Naive B cell (primary cell): ENCODE results near the gene CPLX3. TPM values are rescaled to one million over a fixed set of nuclear protein-coding genes. Genes with fewer than 3 reads are reported as not detected.
A peak's percentile ranks its signal among the peaks of the same experiment; 100 is the strongest.

Source experiments
- ATAC-seq, 2 donors: fragments of 150-1000 bp; cut with Tn5 transposase; 2 replicates each; pipeline ENCODE4 v1.10.0; 2021; ENCODE audit warnings: low read depth in 2 of 2, mild to moderate bottlenecking in 2 of 2, moderate library complexity in 2 of 2
- DNase-seq: peaks from one replicate; pipeline ENCODE4 v3.0.0; 2022
- H3K27ac Mint-ChIP-seq, 6 donors: one replicate each; pipeline ENCODE4 v1.8.0; 2020 to 2022; ENCODE audit warnings: mild to moderate bottlenecking in 6 of 6, mixed read lengths in 6 of 6, moderate library complexity in 5 of 6, inconsistent platforms in 2 of 6
- H3K27me3 Mint-ChIP-seq, 3 donors: one replicate each; pipeline ENCODE4 v1.8.0; 2021 to 2022; ENCODE audit warnings: mixed read lengths in 3 of 3, mild to moderate bottlenecking in 1 of 3
- H3K36me3 Mint-ChIP-seq, 2 donors: one replicate each; pipeline ENCODE4 v1.8.0; 2020 to 2022; ENCODE audit warnings: mixed read lengths in 2 of 2, inconsistent platforms in 1 of 2, mild to moderate bottlenecking in 1 of 2
- H3K4me1 Mint-ChIP-seq, 3 donors: one replicate each; pipeline ENCODE4 v1.8.0; 2020 to 2022; ENCODE audit warnings: mixed read lengths in 3 of 3, inconsistent platforms in 1 of 3, mild to moderate bottlenecking in 1 of 3, moderate library complexity in 1 of 3
- H3K4me3 Mint-ChIP-seq, 8 donors: one replicate each; pipeline ENCODE4 v1.8.0; 2020 to 2022; ENCODE audit warnings: mild to moderate bottlenecking in 8 of 8, mixed read lengths in 8 of 8, moderate library complexity in 8 of 8, inconsistent platforms in 2 of 8
- H3K9me3 Mint-ChIP-seq, 7 donors: one replicate each; pipeline ENCODE4 v1.8.0; 2020 to 2022; ENCODE audit warnings: mixed read lengths in 7 of 7, mild to moderate bottlenecking in 5 of 7, inconsistent platforms in 2 of 7, moderate library complexity in 1 of 7
- polyA plus RNA-seq, 6 donors: library from polyadenylated mRNA; unstranded; fragments of 300-500 nt; fragmentation: Illumina TruSeq; gene quantifications; one replicate each; pipeline ENCODE4 v1.2.3, GENCODE V29; 2021; ENCODE audit warnings: low read depth in 6 of 6

The CPLX3 gene
- polyA plus RNA-seq, 6 donors from 2014 or later, result not detected

GRCh38 chr15:74855857-74856256, 29.4 kb downstream of the CPLX3 start:
- Mint-ChIP-seq H3K27me3 (no peaks in the 10 kb centered on the region), H3K4me3 (no peak overlapping the region), H3K9me3 (no peaks in the 10 kb centered on the region), H3K27ac (peak overlapping the region in 3 of 6 donors; percentile 37 to 89 (median 70)), H3K36me3 (peaks cover 0 to 15% of the 10 kb centered on the region in 2 donors), H3K4me1 (peaks cover 31 to 46% (median 44%) of the 10 kb centered on the region in 3 donors)
- DNase-seq, result no peak
- no peak for ATAC-seq

DNA sequence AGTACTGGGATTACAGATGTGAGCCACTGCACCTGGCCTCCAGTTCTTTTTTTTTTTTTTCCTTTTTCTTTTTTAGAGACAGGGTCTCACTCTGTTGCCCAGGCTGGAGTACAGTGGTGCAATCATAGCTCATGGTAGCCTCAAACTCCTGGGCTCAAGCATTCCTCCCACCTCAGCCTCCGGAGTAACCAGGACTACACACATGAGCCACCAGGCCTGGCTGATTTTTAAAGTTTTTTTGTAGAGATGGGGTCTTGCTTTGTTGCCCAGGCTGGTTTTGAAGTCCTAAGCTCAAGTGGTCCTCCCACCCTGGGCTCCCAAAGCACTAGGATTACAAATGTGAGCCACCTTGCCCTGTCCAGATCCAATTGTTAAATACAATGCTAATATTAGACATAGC, 30.1 kb downstream of the CPLX3 start:
- DNase-seq (no peak), ATAC-seq (no peak)
- Mint-ChIP-seq H3K9me3 (no peaks in the 10 kb centered on the region), H3K4me3 (peak overlapping the region in 1 of 8 donors; percentile 68), H3K27me3 (no peaks in the 10 kb centered on the region), H3K27ac (peak overlapping the region in 1 of 6 donors; percentile 12), H3K36me3 (peaks cover 0 to 15% of the 10 kb centered on the region in 2 donors), H3K4me1 (peaks cover 31 to 49% (median 42%) of the 10 kb centered on the region in 3 donors)

- H3K36me3 Mint-ChIP-seq, result peaks cover 0 to 12% of the 10 kb centered on the region in 2 donors
- H3K27me3 Mint-ChIP-seq, result no peaks in the 10 kb centered on the region
- H3K9me3 Mint-ChIP-seq, result no peaks in the 10 kb centered on the region
- H3K4me1 Mint-ChIP-seq, result peaks cover 31 to 51% (median 40%) of the 10 kb centered on the region in 3 donors
- ATAC-seq (peak; percentile 79 to 80), DNase-seq (peak; percentile 33)
- H3K27ac Mint-ChIP-seq, result peak overlapping the region in 4 of 6 donors; percentile 12 to 76 (median 59)
- H3K4me3 Mint-ChIP-seq, result peak overlapping the region in 5 of 8 donors; percentile 3 to 73 (median 39)
These were observed 30.7 kb downstream of the CPLX3 start for GRCh38 chr15:74857082-74857655.

GRCh38 chr15:74857671-74858368, 31.4 kb downstream of the CPLX3 start:
- H3K9me3 Mint-ChIP-seq, result no peaks in the 10 kb centered on the region
- no peak for DNase-seq
- peaks cover 0 to 8% of the 10 kb centered on the region in 2 donors for H3K36me3 Mint-ChIP-seq
- H3K27ac Mint-ChIP-seq, result peak overlapping the region in 5 of 6 donors; percentile 12 to 89 (median 66)
- peak overlapping the region in 6 of 8 donors; percentile 9 to 73 (median 44) for H3K4me3 Mint-ChIP-seq
- no peaks in the 10 kb centered on the region for H3K27me3 Mint-ChIP-seq
- peaks cover 31 to 51% (median 40%) of the 10 kb centered on the region in 3 donors for H3K4me1 Mint-ChIP-seq
- no peak for ATAC-seq

DNA sequence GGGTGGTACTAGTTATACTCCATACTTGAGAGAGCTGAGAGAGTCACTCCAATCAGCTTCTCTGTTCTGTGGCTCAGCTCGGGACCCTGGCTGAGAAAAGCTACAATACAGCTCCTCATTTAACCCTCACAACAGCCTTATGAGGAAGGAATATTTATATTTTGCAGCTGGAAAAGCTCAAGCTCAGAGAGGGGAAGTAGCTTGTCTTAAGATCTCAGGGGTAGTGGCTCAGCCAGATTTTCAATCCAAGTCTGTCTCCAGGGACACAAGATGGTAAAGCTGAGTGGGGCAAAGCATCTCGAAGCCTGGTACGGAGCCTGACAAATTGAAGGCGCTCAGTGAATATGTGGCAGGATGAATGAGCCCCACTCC, 31.9 kb downstream of the CPLX3 start:
- DNase-seq (no peak), ATAC-seq (no peak)
- H3K36me3 Mint-ChIP-seq, result peaks cover 0 to 4% of the 10 kb centered on the region in 2 donors
- H3K27ac Mint-ChIP-seq, result peak overlapping the region in 4 of 6 donors; percentile 12 to 73 (median 36)
- H3K27me3 Mint-ChIP-seq, result no peaks in the 10 kb centered on the region
- H3K4me3 Mint-ChIP-seq, result peak overlapping the region in 4 of 8 donors; percentile 26 to 48 (median 34)
- H3K4me1 Mint-ChIP-seq, result peaks cover 29 to 51% (median 41%) of the 10 kb centered on the region in 3 donors
- no peaks in the 10 kb centered on the region for H3K9me3 Mint-ChIP-seq

GRCh38 chr15:74863239-74864056, 37.0 kb downstream of the CPLX3 start:
- no peak for ATAC-seq
- no peaks in the 10 kb centered on the region for H3K36me3 Mint-ChIP-seq
- H3K4me3 Mint-ChIP-seq, result no peak overlapping the region
- no peaks in the 10 kb centered on the region for H3K9me3 Mint-ChIP-seq
- no peak for DNase-seq
- peak overlapping the region in 3 of 6 donors; percentile 10 to 53 (median 12) for H3K27ac Mint-ChIP-seq
- H3K4me1 Mint-ChIP-seq, result peaks cover 40 to 71% (median 63%) of the 10 kb centered on the region in 3 donors
- H3K27me3 Mint-ChIP-seq, result no peaks in the 10 kb centered on the region

DNA sequence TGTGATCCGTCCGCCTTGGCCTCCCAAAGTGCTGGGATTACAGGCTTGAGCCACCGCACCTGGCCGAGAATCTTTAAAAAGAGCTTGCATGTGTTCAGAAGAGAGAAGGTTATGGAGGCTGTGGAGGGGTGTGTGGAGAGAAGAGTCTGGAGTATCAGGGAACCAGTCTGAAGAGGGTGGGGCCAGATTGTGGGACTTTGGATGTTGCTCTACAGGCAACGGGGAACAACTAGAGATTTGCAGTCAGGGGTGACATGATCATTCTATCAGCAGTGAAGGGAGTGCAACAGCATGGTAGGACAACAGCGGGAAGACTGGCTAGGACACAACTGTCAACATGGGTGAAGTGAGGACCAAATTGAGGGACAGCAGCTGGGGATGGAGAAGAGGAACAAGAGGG, 37.9 kb downstream of the CPLX3 start:
- no peaks in the 10 kb centered on the region for H3K27me3 Mint-ChIP-seq
- no peaks in the 10 kb centered on the region for H3K36me3 Mint-ChIP-seq
- DNase-seq, result no peak
- no peak for ATAC-seq
- peaks cover 35 to 70% (median 58%) of the 10 kb centered on the region in 3 donors for H3K4me1 Mint-ChIP-seq
- no peaks in the 10 kb centered on the region for H3K9me3 Mint-ChIP-seq
- no peak overlapping the region for H3K4me3 Mint-ChIP-seq
- peak overlapping the region in 4 of 6 donors; percentile 12 to 69 (median 20) for H3K27ac Mint-ChIP-seq

- ATAC-seq, result no peak
These were observed 38.9 kb downstream of the CPLX3 start for GRCh38 chr15:74865316-74865715.

GRCh38 chr15:74866090-74866489, 39.7 kb downstream of the CPLX3 start:
- Mint-ChIP-seq H3K4me3 (peak overlapping the region in 6 of 8 donors; percentile 12 to 60 (median 32)), H3K9me3 (no peaks in the 10 kb centered on the region), H3K27me3 (no peaks in the 10 kb centered on the region), H3K36me3 (no peaks in the 10 kb centered on the region), H3K4me1 (peaks cover 50 to 75% (median 71%) of the 10 kb centered on the region in 3 donors), H3K27ac (peak overlapping the region in 1 of 6 donors; percentile 44)
- no peak for DNase-seq
- ATAC-seq, result no peak

More at GRCh38 chr15:74865316-74865715, 38.9 kb downstream of the CPLX3 start:
- Mint-ChIP-seq H3K4me3 (no peak overlapping the region), H3K9me3 (no peaks in the 10 kb centered on the region), H3K4me1 (peaks cover 43 to 70% (median 63%) of the 10 kb centered on the region in 3 donors), H3K27ac (peak overlapping the region; percentile 5 to 99 (median 60)), H3K27me3 (no peaks in the 10 kb centered on the region), H3K36me3 (no peaks in the 10 kb centered on the region)
- no peak for DNase-seq

GRCh38 chr15:74867466-74868038, 41.1 kb downstream of the CPLX3 start:
- DNase-seq, result no peak
- Mint-ChIP-seq H3K4me1 (peaks cover 53 to 78% (median 75%) of the 10 kb centered on the region in 3 donors), H3K27ac (peak overlapping the region in 4 of 6 donors; percentile 10 to 90 (median 56)), H3K36me3 (peaks cover 0 to 1% of the 10 kb centered on the region in 2 donors), H3K4me3 (peak overlapping the region in 6 of 8 donors; percentile 28 to 73 (median 54)), H3K9me3 (no peaks in the 10 kb centered on the region), H3K27me3 (no peaks in the 10 kb centered on the region)
- no peak for ATAC-seq

DNA sequence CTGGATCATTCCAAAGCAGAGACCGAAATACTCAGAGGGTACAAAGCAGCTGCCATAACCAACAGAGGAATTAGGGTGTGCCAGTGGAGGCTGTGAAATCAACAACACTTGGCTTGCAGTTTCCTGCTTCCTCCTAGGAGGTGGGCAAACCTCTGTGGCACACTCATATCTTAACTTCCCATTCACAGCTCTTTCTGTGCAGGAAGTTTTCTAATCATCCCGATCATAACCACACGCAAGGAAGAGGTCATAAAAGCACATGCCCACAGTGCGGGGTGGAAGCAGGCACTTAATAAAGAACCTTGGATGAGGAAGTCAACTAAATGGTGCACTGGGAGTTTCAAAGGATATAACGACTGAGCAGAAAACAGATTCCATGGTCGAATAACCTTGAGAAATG, 41.6 kb downstream of the CPLX3 start:
- peaks cover 0 to 6% of the 10 kb centered on the region in 2 donors for H3K36me3 Mint-ChIP-seq
- peaks cover 58 to 82% (median 80%) of the 10 kb centered on the region in 3 donors for H3K4me1 Mint-ChIP-seq
- H3K27ac Mint-ChIP-seq, result peak overlapping the region in 4 of 6 donors; percentile 10 to 90 (median 56)
- no peak for ATAC-seq
- no peak for DNase-seq
- peak overlapping the region in 7 of 8 donors; percentile 28 to 73 (median 49) for H3K4me3 Mint-ChIP-seq
- H3K9me3 Mint-ChIP-seq, result no peaks in the 10 kb centered on the region
- H3K27me3 Mint-ChIP-seq, result no peaks in the 10 kb centered on the region

- H3K27me3 Mint-ChIP-seq, result no peaks in the 10 kb centered on the region
- ATAC-seq, result no peak
- peak overlapping the region; percentile 45 to 100 (median 73) for H3K4me3 Mint-ChIP-seq
- peak overlapping the region in 4 of 6 donors; percentile 78 to 84 (median 80) for H3K27ac Mint-ChIP-seq
- DNase-seq, result no peak
- peaks cover 51 to 82% (median 75%) of the 10 kb centered on the region in 3 donors for H3K4me1 Mint-ChIP-seq
- H3K9me3 Mint-ChIP-seq, result no peaks in the 10 kb centered on the region
- peaks cover 0 to 8% of the 10 kb centered on the region in 2 donors for H3K36me3 Mint-ChIP-seq
These were observed 42.9 kb downstream of the CPLX3 start for GRCh38 chr15:74869372-74869725.
